Head of caudate nucleus (tissue), 42 donors: Measurements from ENCODE around the gene AFTPH.
A peak's percentile ranks its signal among the peaks of the same experiment; 100 is the strongest.

Experiments
- DNase-seq, 42 donors: peaks; one replicate each; pipeline versions ENCODE4 v3.0.0 to v3.0.0-alpha.2; 2020 to 2021; ENCODE audit warnings: mixed read lengths in 7 of 42
- intact Hi-C: fragments of 100-400 bp; cut with DNase I; formaldehyde crosslinking; loops from one replicate; pipeline ENCODE4 v1.15.0; 2022

Gene AFTPH

DNA sequence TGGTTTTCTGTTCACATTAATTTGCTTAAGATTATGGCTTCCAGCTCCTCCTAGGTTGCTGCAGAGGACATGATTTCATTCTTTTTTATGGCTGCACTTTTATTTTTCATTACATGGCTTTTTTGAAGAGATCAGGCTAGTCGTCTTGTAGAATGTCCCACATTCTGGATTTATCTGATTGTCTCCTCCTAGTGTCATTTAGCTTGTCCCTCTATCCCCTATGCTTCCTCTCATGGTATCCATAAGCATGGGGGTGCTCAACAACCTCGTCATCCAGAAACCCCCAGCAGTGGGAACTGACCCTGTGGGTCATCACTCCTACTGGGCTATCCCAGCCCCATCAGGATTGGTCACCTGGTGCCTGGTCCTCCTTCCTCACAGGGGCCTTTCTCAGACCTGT, 80.0 kb downstream of the AFTPH start:
- no peak for DNase-seq
- intact Hi-C loops: no loop called here

GRCh38 chr2:64605026-64605471, 80.9 kb downstream of the AFTPH start:
- DNase-seq: peak in 13 of 42 donors; percentile 16 to 66 (median 44)
- intact Hi-C loops: no loop called here

DNA sequence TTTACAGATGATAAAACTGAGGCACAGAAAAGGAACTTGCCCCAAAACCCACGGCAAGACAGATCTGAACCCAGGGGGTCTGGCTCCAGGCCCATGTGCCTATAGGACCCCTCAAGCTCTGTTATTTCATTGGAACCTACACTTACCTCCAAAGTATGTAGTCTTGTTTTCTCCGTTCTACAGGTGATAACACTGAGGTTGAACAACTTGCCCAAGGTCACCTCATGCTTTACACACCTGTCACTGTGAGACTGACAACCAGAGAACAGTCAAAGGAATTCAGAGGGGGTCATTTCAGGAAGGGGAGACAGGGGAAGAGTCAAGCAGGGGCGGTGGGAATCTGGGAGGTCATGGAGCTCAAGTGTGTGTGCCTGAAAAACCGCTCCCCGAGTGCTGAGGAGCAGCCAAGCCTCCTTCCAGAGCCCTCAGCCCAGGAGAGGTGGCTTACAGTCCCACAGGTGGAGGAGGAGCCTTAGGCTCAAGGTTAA, 81.9 kb downstream of the AFTPH start:
- intact Hi-C loops: no loop called here
- DNase-seq: peak in 2 of 42 donors; percentile 8 to 13

DNA sequence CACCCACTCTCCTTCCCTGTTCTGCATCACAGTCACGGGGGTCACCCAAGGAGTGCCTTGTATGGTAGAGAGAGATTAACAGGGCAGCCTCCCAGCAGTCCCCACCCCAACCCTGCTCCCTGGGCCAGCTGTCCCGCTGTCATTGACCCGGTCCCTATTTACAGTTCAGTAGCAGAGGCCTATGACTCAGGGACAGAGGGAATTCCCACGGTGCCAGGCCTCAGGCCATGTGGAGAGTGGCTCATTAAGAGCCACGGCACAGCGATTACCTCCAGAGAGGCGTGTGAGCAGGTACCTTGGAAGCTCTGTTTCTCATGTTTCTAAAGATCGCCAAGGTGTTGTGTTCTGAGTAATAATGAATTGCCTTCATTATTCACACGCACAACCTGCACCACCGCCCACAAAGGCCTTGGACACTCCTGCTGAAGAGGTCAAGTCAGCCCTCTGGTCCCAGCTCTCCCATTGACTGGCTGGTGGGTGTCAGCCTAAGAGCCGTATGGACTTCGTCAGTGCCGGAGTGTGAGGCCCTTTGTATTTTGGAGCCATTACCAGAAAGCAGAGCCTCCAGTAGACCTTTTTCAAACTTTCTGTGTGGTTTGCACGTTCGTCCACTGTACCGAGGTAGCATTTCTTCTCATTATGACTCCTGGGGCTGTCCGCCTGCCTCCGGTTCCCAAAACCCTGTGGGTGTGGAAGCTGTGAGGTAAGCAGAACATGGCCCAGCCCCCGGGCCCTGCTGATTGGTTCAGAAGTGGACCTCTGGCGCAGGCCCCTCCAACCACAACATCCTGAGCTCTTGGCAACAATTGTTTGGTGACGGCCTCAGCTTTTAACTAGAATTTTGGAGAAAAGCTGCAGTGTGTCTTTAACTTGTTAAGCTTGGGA, 82.6 kb downstream of the AFTPH start:
- peak in 40 of 42 donors; percentile 32 to 80 (median 60) for DNase-seq
- intact Hi-C loops: no loop called here

- intact Hi-C loops: no loop called here
- DNase-seq: peak in 3 of 42 donors; percentile 18 to 35 (median 22)
Observed at GRCh38 chr2:64607381-64608304, 83.5 kb downstream of the AFTPH start.

- intact Hi-C loops: no loop called here
- peak in 5 of 42 donors; percentile 11 to 49 (median 26) for DNase-seq
Observed at GRCh38 chr2:64608867-64609226, 84.7 kb downstream of the AFTPH start.

DNA sequence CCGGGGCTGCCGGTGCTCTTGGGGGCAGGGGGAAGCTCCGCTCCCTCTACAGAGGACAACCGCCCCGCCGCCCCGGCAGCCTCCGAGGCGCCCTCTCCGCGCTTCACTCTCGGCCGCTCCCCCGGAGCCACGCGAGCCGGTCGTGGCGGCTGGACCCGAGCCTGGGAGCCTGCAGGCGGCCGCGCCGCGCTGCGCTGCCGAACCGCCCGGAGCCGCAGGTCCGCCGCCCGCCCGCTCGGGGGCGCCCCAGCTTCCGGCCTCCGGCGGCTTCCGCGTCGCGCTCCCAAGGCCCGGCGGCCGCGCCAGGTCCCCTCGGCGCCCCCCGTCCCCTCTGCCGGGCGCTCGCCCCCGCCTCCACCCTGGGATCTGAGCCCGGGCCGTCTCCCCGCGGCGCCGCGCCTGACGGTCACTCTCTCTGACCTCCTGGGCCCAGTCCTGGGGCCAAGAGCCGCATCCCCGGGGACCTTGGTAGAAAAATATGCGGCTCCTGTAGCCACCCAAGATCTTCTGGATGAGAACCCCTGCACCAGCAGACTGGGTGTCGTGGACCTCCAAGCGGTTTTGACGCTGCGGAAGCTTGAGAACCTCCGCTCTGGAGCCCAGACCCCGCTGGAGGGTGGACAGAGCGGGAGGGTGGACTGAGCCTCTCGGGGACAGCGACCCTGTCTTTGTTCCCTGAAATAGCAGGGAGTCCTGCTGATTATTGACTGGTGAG, 85.3 kb downstream of the AFTPH start:
- intact Hi-C loops: no loop called here
- DNase-seq: peak in 36 of 42 donors; percentile 29 to 78 (median 57)

DNA sequence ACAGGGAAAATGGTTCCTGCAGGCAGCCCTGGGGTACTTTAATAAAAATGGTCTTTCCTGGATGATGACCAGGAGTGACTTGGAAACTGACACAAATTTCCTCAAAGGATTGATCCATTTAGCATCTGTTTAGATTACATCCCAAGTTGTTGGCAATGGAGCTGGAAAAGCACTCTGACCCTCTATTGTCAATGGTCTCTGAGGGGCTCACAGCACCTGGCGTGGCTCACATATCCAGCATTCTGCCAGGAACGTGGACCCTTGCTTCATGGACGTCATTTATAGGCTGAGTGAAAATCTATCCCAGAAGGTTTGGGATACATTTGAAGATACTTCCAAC, 85.8 kb downstream of the AFTPH start:
- peak in 3 of 42 donors; percentile 4 to 11 (median 4) for DNase-seq

DNA sequence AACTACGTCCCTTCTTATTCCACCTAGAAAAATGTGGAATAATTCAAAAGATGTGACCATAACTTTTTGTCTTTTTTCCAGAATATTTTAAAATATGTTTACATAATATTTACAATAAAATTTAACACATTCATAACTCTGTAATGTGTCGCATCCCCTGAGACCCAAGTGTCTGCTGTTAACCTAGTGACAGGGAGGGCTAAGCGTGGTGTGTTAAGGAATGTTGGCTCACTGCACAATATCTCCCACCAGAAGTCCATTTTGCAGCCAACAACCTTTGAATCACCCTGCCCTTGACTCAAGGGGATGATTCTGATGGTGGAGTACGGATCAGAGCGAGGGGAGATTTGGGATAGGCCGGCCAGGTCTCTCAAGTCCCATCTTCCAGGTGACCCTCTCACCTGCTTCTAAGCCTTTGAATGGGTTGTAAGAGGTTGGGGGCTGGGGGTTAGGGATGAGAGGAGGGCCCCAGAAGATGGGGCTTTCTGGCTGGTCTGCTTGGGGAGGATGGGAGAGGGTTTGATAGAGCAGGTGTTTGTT, 86.3 kb downstream of the AFTPH start:
- intact Hi-C loops: no loop called here
- DNase-seq: peak in 3 of 42 donors; percentile 9 to 27 (median 26)

More for the DNA sequence above, 85.8 kb downstream of the AFTPH start:
- intact Hi-C loops: no loop called here

DNA sequence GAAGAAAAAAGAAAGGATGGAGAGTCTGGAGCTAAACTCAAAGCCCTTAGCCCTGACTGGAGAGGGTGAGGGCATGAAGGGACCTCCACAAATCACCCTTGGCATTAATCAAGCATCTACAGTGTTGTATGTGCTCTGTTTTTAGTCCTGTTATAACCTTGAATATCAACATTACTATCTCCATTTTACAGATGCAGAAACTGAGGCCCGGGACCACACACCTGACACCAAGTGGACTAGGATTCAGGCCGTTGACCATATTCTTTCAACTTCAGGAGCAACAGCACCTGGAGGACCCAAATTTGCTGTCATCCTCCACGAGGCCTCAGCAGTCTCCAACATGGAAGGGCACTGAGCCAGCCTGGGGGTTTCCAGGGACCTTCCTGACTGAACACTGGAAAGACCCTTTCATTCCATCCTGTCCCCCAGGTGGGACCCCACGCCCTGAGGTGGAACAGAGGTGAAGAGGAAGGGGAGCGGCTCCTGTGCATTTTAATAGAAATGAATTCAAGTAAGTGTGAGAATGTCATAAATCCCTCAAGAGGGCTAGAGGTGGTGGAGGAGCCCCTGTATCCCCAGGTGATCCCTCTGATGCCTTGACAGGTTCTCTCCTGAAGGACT, 88.6 kb downstream of the AFTPH start:
- peak in 3 of 42 donors; percentile 3 to 26 (median 13) for DNase-seq
- intact Hi-C loops: no loop called here

GRCh38 chr2:64613276-64613675, 89.1 kb downstream of the AFTPH start:
- intact Hi-C loops: no loop called here
- DNase-seq: peak in 4 of 42 donors; percentile 3 to 10 (median 4)

- peak in 4 of 42 donors; percentile 5 to 35 (median 12) for DNase-seq
- intact Hi-C loops: no loop called here
Observed at GRCh38 chr2:64615192-64615763, 91.2 kb downstream of the AFTPH start.

DNA sequence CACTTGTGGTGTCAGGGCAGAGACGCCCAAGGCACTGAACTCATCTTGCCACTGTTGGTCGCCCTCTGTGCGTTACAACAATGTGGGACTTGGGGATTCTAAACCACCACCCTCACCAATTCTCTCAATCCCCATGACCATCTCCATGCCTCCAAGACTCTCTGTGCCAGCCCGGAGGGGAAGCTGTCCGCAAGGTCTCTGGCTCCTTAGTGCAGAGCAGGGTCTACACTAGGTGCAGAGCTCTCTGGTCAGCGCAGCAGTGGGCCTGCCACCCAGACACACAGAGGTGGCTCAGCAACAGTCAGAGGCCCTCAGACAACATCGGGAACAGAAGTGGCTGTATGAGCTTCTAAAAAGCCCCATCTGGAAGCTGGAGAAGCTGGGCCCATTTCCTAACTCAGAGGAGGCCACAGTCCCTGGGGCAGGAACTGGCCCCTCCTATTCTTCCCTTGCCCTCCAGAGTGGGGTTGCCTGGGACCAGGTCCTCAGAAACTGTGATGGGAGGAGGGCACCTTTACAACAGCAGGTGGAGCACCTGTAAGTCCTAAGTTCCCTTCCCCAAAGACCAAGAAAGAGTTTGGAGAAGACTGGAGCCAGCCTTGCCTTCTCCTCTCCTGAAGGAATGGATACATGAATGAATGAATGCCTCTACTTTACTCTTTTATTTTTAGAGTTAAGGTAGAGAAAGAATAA, 91.9 kb downstream of the AFTPH start:
- intact Hi-C loops: no loop called here
- DNase-seq: peak in 2 of 42 donors; percentile 8 to 21

- peak in 16 of 42 donors; percentile 15 to 64 (median 40) for DNase-seq
- intact Hi-C loops: no loop called here
Observed at GRCh38 chr2:64617631-64618151, 93.6 kb downstream of the AFTPH start.

GRCh38 chr2:64620661-64621060, 96.5 kb downstream of the AFTPH start:
- no peak for DNase-seq
- intact Hi-C loops: no loop called here

- intact Hi-C loops: no loop called here
- peak in 5 of 42 donors; percentile 8 to 46 (median 21) for DNase-seq
Observed at GRCh38 chr2:64622443-64623241, 98.5 kb downstream of the AFTPH start.
